ENCODE data around the gene PTPRR. TPM values are rescaled to one million over a fixed set of nuclear protein-coding genes. Genes with fewer than 3 reads are reported as not detected.

The PTPRR gene
- total and polyA plus RNA-seq, 9 donors = 0.15 to 1.5 (median 0.32) TPM; not detected in 1

DNA sequence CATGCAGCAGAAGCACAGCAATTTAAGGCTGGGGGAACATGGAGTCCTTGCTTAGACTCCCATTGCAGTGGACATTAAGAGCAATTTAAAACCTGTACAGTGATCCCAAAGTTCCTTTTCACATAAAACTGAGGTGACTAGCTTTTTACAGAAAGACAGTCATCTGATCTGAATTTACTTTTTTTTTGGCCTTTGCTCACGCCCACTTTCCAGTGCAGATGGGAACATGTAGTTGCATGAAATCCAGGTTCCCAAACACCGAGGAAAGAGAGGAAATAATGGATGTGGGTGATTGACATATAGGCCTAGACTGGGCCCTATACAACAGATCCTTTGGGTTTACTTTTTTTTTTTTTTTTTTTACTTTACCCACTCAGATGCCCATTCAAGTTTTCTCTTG lies 156.9 kb downstream of the PTPRR start:
- H3K4me1 ChIP-seq (ENCODE audit: insufficient read depth) = no peaks in the 10 kb centered on the region
- intact Hi-C loops (cut with DNase I) = no loop called here
- no peaks in the 10 kb centered on the region for H3K27me3 ChIP-seq

DNA sequence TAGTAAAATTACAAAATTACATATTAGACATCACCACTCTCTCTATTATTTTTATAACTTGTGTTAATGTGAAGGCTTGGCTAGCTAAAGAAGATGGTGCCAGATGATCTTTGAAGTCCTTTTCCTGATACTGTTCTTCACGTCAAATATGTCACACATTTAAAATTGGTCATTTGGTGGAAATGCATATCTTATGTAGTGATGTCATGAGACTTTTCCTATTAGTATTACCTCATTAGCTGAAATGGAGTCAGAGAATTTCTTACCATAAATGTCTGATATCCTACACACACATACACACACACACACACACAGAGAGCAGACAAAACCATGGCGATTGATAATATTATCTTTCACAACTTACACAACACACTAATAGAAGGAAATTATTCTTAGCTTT lies 158.5 kb downstream of the PTPRR start:
- H3K27ac ChIP-seq = no peak overlapping the region
- DNase-seq = no peak
- WGBS, 3 donors = 65 to 75% (median 72%) methylated on average over 2 of the region's 2 CpGs
- H3K27me3 ChIP-seq = no peaks in the 10 kb centered on the region
- H3K4me3 ChIP-seq = no peak overlapping the region
- intact Hi-C loops (cut with DNase I) = no loop called here
- TF ChIP-seq, protein P1, sequence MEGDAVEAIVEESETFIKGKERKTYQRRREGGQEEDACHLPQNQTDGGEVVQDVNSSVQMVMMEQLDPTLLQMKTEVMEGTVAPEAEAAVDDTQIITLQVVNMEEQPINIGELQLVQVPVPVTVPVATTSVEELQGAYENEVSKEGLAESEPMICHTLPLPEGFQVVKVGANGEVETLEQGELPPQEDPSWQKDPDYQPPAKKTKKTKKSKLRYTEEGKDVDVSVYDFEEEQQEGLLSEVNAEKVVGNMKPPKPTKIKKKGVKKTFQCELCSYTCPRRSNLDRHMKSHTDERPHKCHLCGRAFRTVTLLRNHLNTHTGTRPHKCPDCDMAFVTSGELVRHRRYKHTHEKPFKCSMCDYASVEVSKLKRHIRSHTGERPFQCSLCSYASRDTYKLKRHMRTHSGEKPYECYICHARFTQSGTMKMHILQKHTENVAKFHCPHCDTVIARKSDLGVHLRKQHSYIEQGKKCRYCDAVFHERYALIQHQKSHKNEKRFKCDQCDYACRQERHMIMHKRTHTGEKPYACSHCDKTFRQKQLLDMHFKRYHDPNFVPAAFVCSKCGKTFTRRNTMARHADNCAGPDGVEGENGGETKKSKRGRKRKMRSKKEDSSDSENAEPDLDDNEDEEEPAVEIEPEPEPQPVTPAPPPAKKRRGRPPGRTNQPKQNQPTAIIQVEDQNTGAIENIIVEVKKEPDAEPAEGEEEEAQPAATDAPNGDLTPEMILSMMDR (IDR thresholded peaks at IDR 0.05) = no peak
- TF ChIP-seq EP300 (IDR thresholded peaks at IDR 0.05) (no peak), POLR2A (IDR thresholded peaks at IDR 0.05) (no peak)
- H3K9me3 ChIP-seq = no peaks in the 10 kb centered on the region
- H3K36me3 ChIP-seq = no peaks in the 10 kb centered on the region
- H3K4me1 ChIP-seq (ENCODE audit: insufficient read depth) = no peaks in the 10 kb centered on the region

More for the DNA sequence above, 156.9 kb downstream of the PTPRR start:
- TF ChIP-seq EP300 (IDR thresholded peaks at IDR 0.05) (no peak), POLR2A (IDR thresholded peaks at IDR 0.05) (no peak)
- TF ChIP-seq, protein P1 (IDR thresholded peaks at IDR 0.05) = no peak
- Histone ChIP-seq H3K27ac (no peak overlapping the region), H3K36me3 (no peaks in the 10 kb centered on the region), H3K4me3 (no peak overlapping the region), H3K9me3 (no peaks in the 10 kb centered on the region)
- DNase-seq = no peak
- WGBS, 3 donors = 81 to 87% (median 85%) methylated on average over 2 of the region's 2 CpGs

GRCh38 chr12:70759161-70759918 lies 161.2 kb downstream of the PTPRR start:
- Histone ChIP-seq H3K4me1 (ENCODE audit: insufficient read depth) (no peaks in the 10 kb centered on the region), H3K4me3 (no peak overlapping the region), H3K36me3 (no peaks in the 10 kb centered on the region), H3K27me3 (no peaks in the 10 kb centered on the region), H3K27ac (no peak overlapping the region), H3K9me3 (no peaks in the 10 kb centered on the region)
- intact Hi-C loops (cut with DNase I) = no loop called here
- no peak for DNase-seq
- TF ChIP-seq EP300 (IDR thresholded peaks at IDR 0.05) = no peak
- TF ChIP-seq POLR2A (IDR thresholded peaks at IDR 0.05) = no peak
- TF ChIP-seq, protein P1 (IDR thresholded peaks at IDR 0.05) = no peak
- 87 to 92% (median 90%) methylated on average over 12 of the region's 12 CpGs for WGBS, 3 donors

DNA sequence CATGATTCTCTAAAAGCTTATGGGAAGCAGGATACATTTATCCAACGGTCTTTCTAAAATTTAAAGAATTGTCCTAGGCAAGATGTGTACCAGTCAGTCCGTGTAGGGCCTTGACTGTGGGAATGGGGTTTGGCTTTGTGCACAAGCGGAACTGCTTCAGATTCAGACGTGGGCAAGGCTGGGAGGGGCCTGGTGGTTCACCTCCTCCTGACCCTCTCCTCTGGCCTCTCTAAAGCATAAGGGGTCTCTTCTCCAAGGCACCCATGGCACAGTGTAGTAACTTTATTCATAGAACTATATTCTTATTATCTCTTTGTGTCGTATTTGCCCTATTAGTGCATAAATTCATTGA lies 162.1 kb downstream of the PTPRR start:
- TF ChIP-seq POLR2A (IDR thresholded peaks at IDR 0.05) (no peak), EP300 (IDR thresholded peaks at IDR 0.05) (no peak)
- TF ChIP-seq, protein P1 (IDR thresholded peaks at IDR 0.05) = no peak
- 77 to 85% (median 78%) methylated on average over 5 of the region's 5 CpGs for WGBS, 3 donors
- DNase-seq = no peak
- no peaks in the 10 kb centered on the region for H3K9me3 ChIP-seq
- H3K4me3 ChIP-seq = no peak overlapping the region
- no peaks in the 10 kb centered on the region for H3K36me3 ChIP-seq
- no peak overlapping the region for H3K27ac ChIP-seq
- H3K4me1 ChIP-seq (ENCODE audit: insufficient read depth) = no peaks in the 10 kb centered on the region
- intact Hi-C loops (cut with DNase I) = no loop called here
- H3K27me3 ChIP-seq = no peaks in the 10 kb centered on the region

Data from ovary (tissue), 9 donors.